C4-2B (cell line): ENCODE results near the gene C11orf98.
"Not testable (repeated sequence)": the region's sequence is repeated elsewhere in the genome, so short reads cannot be mapped to it uniquely, and the experiment has no call there.

Experiments
- H3K27ac ChIP-seq: fragments of 450-650 bp; 2 replicates; pipeline ENCODE4 v1.5.1; 2017
- ZFX ChIP-seq: fragments of 450-650 bp; IDR thresholded peaks from 2 replicates; pipeline ENCODE4 v1.6.1; 2017
- TF ChIP-seq, protein P1 (sequence below): fragments of 450-650 bp; conservative IDR thresholded peaks from 2 replicates; pipeline ENCODE4 v1.5.1; 2017; ENCODE audit warnings: mild to moderate bottlenecking

Gene C11orf98

DNA sequence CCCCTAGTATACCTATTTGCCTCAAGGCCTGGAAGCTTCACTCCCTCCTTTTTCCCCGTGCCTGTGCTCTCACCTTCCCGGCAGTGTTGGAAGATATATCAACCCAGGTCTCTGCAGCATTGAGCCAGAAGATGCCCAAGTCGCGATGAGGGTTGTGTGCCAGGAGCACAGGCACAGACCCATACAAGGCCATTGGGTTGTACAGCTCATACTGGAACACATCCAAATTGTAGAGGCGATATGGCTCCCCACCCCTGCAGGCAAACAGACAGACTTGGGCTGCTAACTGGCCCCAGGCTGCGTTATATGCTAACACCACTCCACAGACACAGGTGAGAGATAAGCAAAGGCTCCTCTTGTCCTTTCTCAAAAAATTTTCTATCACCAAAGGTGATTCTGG lies 32.5 kb downstream of the C11orf98 start:
- TF ChIP-seq ZFX: no peak
- TF ChIP-seq, protein P1, sequence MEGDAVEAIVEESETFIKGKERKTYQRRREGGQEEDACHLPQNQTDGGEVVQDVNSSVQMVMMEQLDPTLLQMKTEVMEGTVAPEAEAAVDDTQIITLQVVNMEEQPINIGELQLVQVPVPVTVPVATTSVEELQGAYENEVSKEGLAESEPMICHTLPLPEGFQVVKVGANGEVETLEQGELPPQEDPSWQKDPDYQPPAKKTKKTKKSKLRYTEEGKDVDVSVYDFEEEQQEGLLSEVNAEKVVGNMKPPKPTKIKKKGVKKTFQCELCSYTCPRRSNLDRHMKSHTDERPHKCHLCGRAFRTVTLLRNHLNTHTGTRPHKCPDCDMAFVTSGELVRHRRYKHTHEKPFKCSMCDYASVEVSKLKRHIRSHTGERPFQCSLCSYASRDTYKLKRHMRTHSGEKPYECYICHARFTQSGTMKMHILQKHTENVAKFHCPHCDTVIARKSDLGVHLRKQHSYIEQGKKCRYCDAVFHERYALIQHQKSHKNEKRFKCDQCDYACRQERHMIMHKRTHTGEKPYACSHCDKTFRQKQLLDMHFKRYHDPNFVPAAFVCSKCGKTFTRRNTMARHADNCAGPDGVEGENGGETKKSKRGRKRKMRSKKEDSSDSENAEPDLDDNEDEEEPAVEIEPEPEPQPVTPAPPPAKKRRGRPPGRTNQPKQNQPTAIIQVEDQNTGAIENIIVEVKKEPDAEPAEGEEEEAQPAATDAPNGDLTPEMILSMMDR: no peak
- no peak overlapping the region for H3K27ac ChIP-seq

DNA sequence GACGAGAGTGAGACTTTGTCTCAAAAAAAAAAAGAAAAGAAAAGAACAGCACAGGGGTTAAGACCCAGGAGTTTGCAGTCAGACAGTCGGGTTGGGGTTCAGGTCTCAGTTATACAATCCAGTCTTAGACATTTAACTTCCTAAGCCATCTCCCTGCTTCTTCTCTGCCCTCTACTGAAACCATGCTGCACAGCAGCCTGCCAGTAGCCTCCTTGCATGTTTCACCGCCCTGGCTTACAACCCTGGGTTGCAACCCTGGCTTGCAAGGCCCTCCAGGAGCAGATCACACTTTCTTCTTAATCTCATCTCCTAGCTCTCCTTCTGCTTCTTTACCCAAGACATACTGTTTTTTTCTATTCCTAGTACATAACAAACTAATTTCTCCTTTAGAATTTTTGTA lies 37.3 kb downstream of the C11orf98 start:
- H3K27ac ChIP-seq: no peak overlapping the region

DNA sequence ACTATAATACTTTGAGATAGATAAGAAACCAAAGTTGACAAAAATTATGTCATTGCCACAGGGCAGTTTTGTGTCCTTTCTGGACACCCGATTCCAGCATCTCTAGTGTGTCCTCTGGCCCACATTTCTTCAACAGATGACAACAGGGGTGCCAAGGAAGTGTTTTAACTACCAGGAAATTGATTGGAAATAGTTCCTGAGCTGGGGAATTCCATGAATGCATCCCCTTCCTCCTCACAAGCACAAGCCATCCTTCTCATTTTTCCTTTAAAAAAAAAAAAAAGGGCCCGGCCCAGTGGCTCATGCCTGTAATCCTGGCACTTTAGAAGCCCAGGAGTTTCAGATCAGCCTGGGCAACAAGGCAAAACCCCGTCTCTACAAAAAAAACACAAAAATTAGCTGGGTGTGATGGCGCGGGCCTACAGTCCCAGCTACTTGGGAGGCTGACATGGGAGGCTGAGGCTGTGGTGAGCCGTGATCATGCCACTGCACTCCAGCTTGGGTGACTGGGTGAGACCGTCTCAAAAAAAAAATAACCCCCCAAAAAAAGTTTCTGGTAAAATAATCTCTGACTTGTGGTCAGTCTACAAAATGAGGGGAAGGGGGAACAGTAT lies 42.4 kb downstream of the C11orf98 start:
- TF ChIP-seq ZFX: no peak
- TF ChIP-seq, protein P1: no peak
- peak overlapping the region; percentile 96 for H3K27ac ChIP-seq

More for the DNA sequence above, 37.3 kb downstream of the C11orf98 start:
- TF ChIP-seq, protein P1: no peak
- TF ChIP-seq ZFX: no peak

DNA sequence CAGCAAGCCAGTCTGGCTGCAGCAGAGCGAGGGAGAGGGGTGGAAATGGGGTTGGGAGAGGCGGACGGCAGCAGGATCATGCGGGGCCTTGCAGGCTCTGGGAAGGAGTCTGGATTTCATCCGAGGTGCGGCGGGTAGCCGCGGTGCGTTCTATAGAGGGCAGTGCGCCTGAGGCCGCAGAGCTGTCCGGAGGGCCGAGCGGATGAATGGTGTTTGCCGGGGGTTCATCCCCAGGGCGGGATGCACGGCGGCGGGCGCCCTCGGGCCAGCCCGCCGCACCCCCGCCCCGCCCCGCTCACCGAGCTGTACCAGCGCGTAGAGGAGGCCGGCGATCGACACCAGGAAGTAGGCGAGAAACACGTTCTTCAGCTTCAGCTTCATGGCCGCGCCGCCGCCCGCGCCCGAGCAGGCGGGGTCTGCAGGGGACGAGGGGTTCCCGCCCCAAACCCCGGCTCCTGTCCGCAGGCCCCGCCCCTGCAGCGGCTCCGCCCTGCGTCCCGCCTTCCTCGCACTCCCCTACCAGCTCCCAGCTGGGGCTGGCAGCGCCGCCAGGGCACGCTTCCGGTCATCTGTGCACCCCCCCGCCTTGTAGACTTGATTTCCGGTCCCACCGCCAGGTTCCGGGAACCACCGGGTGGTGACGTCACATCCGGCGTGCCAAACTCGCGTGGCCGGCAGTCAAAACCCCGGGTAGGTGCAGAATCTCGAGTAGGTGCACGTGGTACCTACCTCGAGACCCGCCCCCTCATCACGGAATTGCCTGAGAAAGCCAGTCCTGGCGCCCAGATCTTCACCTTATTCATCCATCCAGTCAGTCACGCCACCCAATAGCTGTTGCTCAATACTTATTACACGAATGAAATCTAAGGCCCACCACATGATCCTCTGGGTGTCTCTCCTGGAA lies 43.2 kb downstream of the C11orf98 start, which contains the start of gene B3GAT3:
Gene B3GAT3, minus strand, starts transcription at position 420 of the 904 bp plus-strand sequence. Its CDS starts 39 bp downstream, at position 381.
- peak within 1 kb of the TSS; percentile 96 for H3K27ac ChIP-seq
- TF ChIP-seq, protein P1: no peak
- peak; percentile 82 for TF ChIP-seq ZFX

DNA sequence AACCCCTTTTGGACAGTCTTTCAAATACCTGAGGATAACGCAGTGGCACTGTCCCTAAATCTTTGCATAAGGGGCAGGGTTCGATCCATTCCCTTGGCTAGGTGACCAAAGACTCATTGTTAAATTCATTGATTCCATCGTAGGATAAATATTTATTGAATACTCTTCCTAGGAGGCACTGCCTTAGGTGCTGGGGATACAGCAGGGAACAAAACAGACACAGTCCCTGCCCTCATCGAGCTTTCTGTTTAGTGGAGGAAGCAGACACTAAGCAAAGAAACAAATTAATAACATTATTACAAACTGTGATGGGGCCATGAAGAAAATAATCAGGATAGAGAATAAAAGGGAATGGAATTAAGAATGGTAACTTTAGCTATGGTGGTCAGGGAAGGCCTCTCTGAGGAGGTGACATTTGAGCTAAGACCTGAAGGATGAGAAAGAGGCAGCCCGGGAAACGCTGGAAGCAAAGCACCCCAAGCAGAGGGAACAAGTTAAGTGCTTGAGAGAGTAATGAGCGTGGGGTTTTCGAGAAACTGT lies 43.9 kb downstream of the C11orf98 start:
- TF ChIP-seq, protein P1: no peak
- TF ChIP-seq ZFX: no peak
- peak overlapping the region; percentile 96 for H3K27ac ChIP-seq

DNA sequence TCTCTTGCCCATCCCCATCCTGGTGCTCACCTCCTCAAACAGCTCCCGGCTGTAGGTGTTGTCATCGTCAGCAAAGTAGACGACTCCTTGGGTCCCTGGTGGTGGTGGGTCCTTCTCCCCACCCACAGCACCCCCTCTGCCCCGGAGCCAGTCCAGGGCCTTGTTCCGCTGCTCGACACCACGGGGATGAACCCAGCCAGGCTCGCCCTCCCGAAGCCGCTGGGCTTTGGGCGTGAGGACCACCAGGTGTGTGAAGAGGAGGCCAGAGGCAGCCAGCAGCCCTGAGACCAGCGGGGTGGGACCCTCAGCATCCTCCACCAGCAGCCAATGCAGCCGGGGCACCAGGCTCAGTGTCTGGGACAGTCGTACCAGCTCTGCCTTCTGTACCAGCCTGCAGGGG lies 48.1 kb downstream of the C11orf98 start:
- not testable (repeated sequence) for H3K27ac ChIP-seq

DNA sequence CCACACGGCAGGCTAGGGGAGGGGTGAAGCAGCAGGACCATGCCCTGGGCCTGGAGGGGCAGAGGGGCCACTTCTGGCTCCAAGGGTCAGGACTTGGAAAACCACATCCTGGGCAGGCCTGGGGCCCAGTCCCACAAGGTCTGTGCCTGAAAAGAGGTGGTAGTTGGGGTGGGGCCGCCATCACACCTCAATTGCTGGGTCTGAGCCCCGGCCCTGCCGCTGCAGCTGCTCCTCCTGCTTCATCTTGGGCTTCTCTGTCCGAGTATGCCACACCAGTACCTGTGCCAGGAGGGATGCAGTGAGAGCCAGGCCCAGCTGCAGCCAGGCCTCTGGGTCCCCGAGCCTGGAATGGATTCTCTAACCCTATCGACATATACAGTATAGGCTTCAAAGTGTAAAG lies 49.5 kb downstream of the C11orf98 start:
- TF ChIP-seq, protein P1: no peak
- no peak for TF ChIP-seq ZFX
- no peak overlapping the region; the same call in 1 of the 2 replicates for H3K27ac ChIP-seq
